ENCODE results near the gene RMND5A.

GRCh38 chr2:86706220-86706619 lies 13.9 kb upstream of the RMND5A start:
- TF ChIP-seq POLR2A (IDR thresholded peaks at IDR 0.05) (no peak), CTCF (IDR thresholded peaks at IDR 0.05) (no peak)

All from body of pancreas (tissue), 4 donors.